Osteoblast (primary cell): ENCODE data around the gene C1QL4. TPM values are rescaled to one million over a fixed set of nuclear protein-coding genes. Genes with fewer than 3 reads are reported as not detected.

Source experiments
- DNase-seq: peaks from one replicate; pipeline ENCODE4 v3.0.0; 2011; ENCODE audit warnings: low spot score, mixed read lengths; ENCODE audit not compliant: insufficient read length; ENCODE audit errors: missing footprints
- H2AFZ ChIP-seq: 2 replicates; pipeline ENCODE4 v1.6.0; 2011; ENCODE audit warnings: mild to moderate bottlenecking, low read length
- H3K27ac ChIP-seq: 2 replicates; pipeline ENCODE4 v1.5.1; 2011; ENCODE audit warnings: mild to moderate bottlenecking, low read depth, low read length, moderate library complexity
- H3K27me3 ChIP-seq: 2 replicates; pipeline ENCODE4 v1.6.0; 2012; ENCODE audit warnings: mild to moderate bottlenecking, control low read depth, inconsistent platforms, low read length, moderate library complexity; ENCODE audit not compliant: insufficient read depth
- H3K36me3 ChIP-seq: 2 replicates; pipeline ENCODE4 v1.5.1; 2011; ENCODE audit warnings: mild to moderate bottlenecking, low read length, control low read depth, moderate library complexity; ENCODE audit not compliant: insufficient read depth
- H3K4me1 ChIP-seq: 2 replicates; pipeline ENCODE4 v1.5.1; 2011; ENCODE audit warnings: mild to moderate bottlenecking, low read length, control low read depth, moderate library complexity; ENCODE audit not compliant: insufficient read depth
- H3K4me2 ChIP-seq: 2 replicates; pipeline ENCODE4 v1.6.0; 2011; ENCODE audit warnings: mild to moderate bottlenecking, low read length; ENCODE audit not compliant: insufficient read depth
- H3K4me3 ChIP-seq: fragments of 200-600 bp; sonication (generic); 3 replicates; pipeline ENCODE4 v1.5.1; 2012; ENCODE audit warnings: mild to moderate bottlenecking, low read length, inconsistent platforms; ENCODE audit not compliant: insufficient read depth
- H3K79me2 ChIP-seq: 2 replicates; pipeline ENCODE4 v1.6.0; 2012; ENCODE audit warnings: mild to moderate bottlenecking, low read length, control low read depth, inconsistent platforms; ENCODE audit not compliant: insufficient read depth
- H3K9me3 ChIP-seq: 2 replicates; pipeline ENCODE4 v1.5.1; 2011; ENCODE audit warnings: low read depth, low read length, control low read depth
- H4K20me1 ChIP-seq: 2 replicates; pipeline ENCODE4 v1.6.0; 2012; ENCODE audit warnings: mild to moderate bottlenecking, low read length, control low read depth; ENCODE audit not compliant: insufficient read depth
- CTCF ChIP-seq: IDR thresholded peaks from 2 replicates; pipeline ENCODE4 v1.5.1; 2011; ENCODE audit warnings: mild to moderate bottlenecking, low read depth, low read length, moderate library complexity; ENCODE audit errors: extremely low read depth
- total RNA-seq: library from RNA; depleted of rRNA; stranded (reverse); fragments of >200 nt; gene quantifications from 2 replicates; pipeline ENCODE4 v1.2.3, GENCODE V29; 2012

The C1QL4 gene
- total RNA-seq, 1 donor: 0.36 TPM

GRCh38 chr12:49294804-49295081, 42.2 kb downstream of the C1QL4 start:
- H4K20me1 ChIP-seq: no peaks in the 10 kb centered on the region
- H2AFZ ChIP-seq: no peak overlapping the region
- no peaks in the 10 kb centered on the region for H3K36me3 ChIP-seq
- no peak overlapping the region for H3K27ac ChIP-seq
- H3K27me3 ChIP-seq: peaks cover 49% of the 10 kb centered on the region
- TF ChIP-seq CTCF: no peak
- no peak overlapping the region for H3K4me3 ChIP-seq
- no peak for DNase-seq
- no peaks in the 10 kb centered on the region for H3K79me2 ChIP-seq
- no peaks in the 10 kb centered on the region for H3K9me3 ChIP-seq
- H3K4me2 ChIP-seq: no peak overlapping the region
- no peaks in the 10 kb centered on the region for H3K4me1 ChIP-seq

GRCh38 chr12:49294086-49294803, 42.7 kb downstream of the C1QL4 start:
- DNase-seq: peak; percentile 68
- Histone ChIP-seq H3K27ac (no peak overlapping the region), H3K9me3 (no peaks in the 10 kb centered on the region), H2AFZ (no peak overlapping the region), H3K4me3 (no peak overlapping the region), H3K79me2 (no peaks in the 10 kb centered on the region), H3K4me2 (no peak overlapping the region), H3K27me3 (peaks cover 49% of the 10 kb centered on the region), H3K36me3 (no peaks in the 10 kb centered on the region), H3K4me1 (no peaks in the 10 kb centered on the region), H4K20me1 (no peaks in the 10 kb centered on the region)
- TF ChIP-seq CTCF: no peak

- H3K9me3 ChIP-seq: no peaks in the 10 kb centered on the region
- H3K4me3 ChIP-seq: no peak overlapping the region
- TF ChIP-seq CTCF: no peak
- no peaks in the 10 kb centered on the region for H3K79me2 ChIP-seq
- no peak overlapping the region for H2AFZ ChIP-seq
- no peaks in the 10 kb centered on the region for H4K20me1 ChIP-seq
- H3K27me3 ChIP-seq: peaks cover 43% of the 10 kb centered on the region
- DNase-seq: peak; percentile 79
- H3K4me2 ChIP-seq: no peak overlapping the region
- no peak overlapping the region for H3K27ac ChIP-seq
- no peaks in the 10 kb centered on the region for H3K36me3 ChIP-seq
- H3K4me1 ChIP-seq: no peaks in the 10 kb centered on the region
Observed at GRCh38 chr12:49293056-49293956, 43.7 kb downstream of the C1QL4 start.

GRCh38 chr12:49292729-49293055, 44.3 kb downstream of the C1QL4 start:
- Histone ChIP-seq H3K27ac (no peak overlapping the region), H4K20me1 (no peaks in the 10 kb centered on the region), H3K4me3 (no peak overlapping the region), H3K4me1 (no peaks in the 10 kb centered on the region), H3K36me3 (no peaks in the 10 kb centered on the region), H3K4me2 (no peak overlapping the region), H3K79me2 (no peaks in the 10 kb centered on the region), H3K27me3 (peaks cover 37% of the 10 kb centered on the region), H2AFZ (no peak overlapping the region), H3K9me3 (no peaks in the 10 kb centered on the region)
- TF ChIP-seq CTCF: no peak
- DNase-seq: no peak
